Heart left ventricle (tissue), 16 donors: ENCODE results near the gene ARHGAP15. TPM values are rescaled to one million over a fixed set of nuclear protein-coding genes. Genes with fewer than 3 reads are reported as not detected.

ENCODE experiments used
- ATAC-seq, 4 donors: fragments of 200-7000 bp; cut with Tn5 transposase; one replicate each; pipeline ENCODE4 v1.9.1; 2020 to 2022; ENCODE audit warnings: moderate library complexity in 4 of 4, mild to moderate bottlenecking in 3 of 4, moderate number of reproducible peaks in 1 of 4
- DNase-seq, 5 donors: peaks; one replicate each; pipeline ENCODE4 v3.0.0-alpha.2; 2020
- H3K27ac ChIP-seq, 12 donors: fragments of 200-600 bp; sonication (generic) in 4 of 12; one replicate each; pipeline versions ENCODE4 v1.5.0 to v1.8.0; 2016 to 2022; ENCODE audit warnings: mild to moderate bottlenecking in 2 of 12
- H3K27me3 ChIP-seq, 9 donors: fragments of 200-600 bp; sonication (generic) in 2 of 9; one replicate each; pipeline versions ENCODE4 v1.5.1 to v1.8.0; 2016 to 2022; ENCODE audit warnings: mild to moderate bottlenecking in 3 of 9
- H3K36me3 ChIP-seq, 9 donors: fragments of 200-600 bp; sonication (generic) in 2 of 9; one replicate each; pipeline versions ENCODE4 v1.5.0 to v1.8.0; 2018 to 2022; ENCODE audit warnings: mild to moderate bottlenecking in 2 of 9
- H3K4me1 ChIP-seq, 12 donors: fragments of 200-600 bp; sonication (generic) in 4 of 12; one replicate each; pipeline versions ENCODE4 v1.5.0 to v1.8.0; 2016 to 2022; ENCODE audit warnings: mild to moderate bottlenecking in 3 of 12
- H3K4me3 ChIP-seq, 12 donors: fragments of 200-600 bp; sonication (generic) in 4 of 12; one replicate each; pipeline versions ENCODE4 v1.5.0 to v1.8.0; 2017 to 2022; ENCODE audit warnings: mild to moderate bottlenecking in 9 of 12, moderate library complexity in 4 of 12
- H3K9me3 ChIP-seq, 12 donors: fragments of 200-600 bp; sonication (generic) in 4 of 12; one replicate each; pipeline versions ENCODE4 v1.5.0 to v1.8.0; 2016 to 2022; ENCODE audit warnings: mild to moderate bottlenecking in 1 of 12
- POLR2A ChIP-seq, 2 donors: fragments of 450-650 bp; IDR thresholded peaks; one replicate each; pipeline ENCODE4 v1.6.1; 2017; ENCODE audit warnings: antibody characterized with exemption in 2 of 2, mild to moderate bottlenecking in 2 of 2, moderate library complexity in 2 of 2
- WGBS, 4 donors: extraction: QIAGEN DNeasy Blood & Tissue Kit in 2 of 4; methylation state at CpG; one replicate each; pipeline versions ENCODE4 v1.1.5 to v1.1.7; 2013 to 2018; 5-methylcytosine and 5-hydroxymethylcytosine counted together
- intact Hi-C, 10 donors: fragments of 100-400 bp; cut with DNase I; formaldehyde crosslinking; loops; one replicate each; pipeline versions ENCODE4 v1.11.1 to v1.14.2; 2022
- polyA plus RNA-seq, 2 donors: library from polyadenylated mRNA; stranded (reverse); fragments of 200-250 nt; gene quantifications; one replicate each; pipeline ENCODE4 v1.2.3, GENCODE V29; 2013
- total RNA-seq, 9 donors: library from RNA; depleted of rRNA in 2 of 9; stranded (reverse); fragments of >200 nt in 2 of 9; fragmentation: NEBNext Ultra II Directional in 3 of 9; extraction: Animal tissue kit (Norgen Biotek cat#: 25700) in 3 of 9; gene quantifications; one replicate each; pipeline versions ENCODE4 v1.1.0 to v1.2.4, GENCODE V29; 2016 to 2023
- TF ChIP-seq, protein P1 (sequence below), 12 donors: fragments of 200-600 bp; sonication (generic) in 4 of 12; IDR thresholded peaks; one replicate each; pipeline versions ENCODE4 v1.5.0 to v1.8.0; 2018 to 2022; ENCODE audit warnings: antibody characterized with exemption in 12 of 12, mild to moderate bottlenecking in 5 of 12
- donor health status: ischemic (EF 13 %, LVEDD 7.1; RV severe dilation, severe dysfunction).
- donor health status: healthy with polysubstance abuse.
- donor health status: DM: no; HTN: yes; CAD: no.
- donor health status: DM: no; HTN: no; CAD: no.
- donor health status: ischemic (EF 25% LVEDD 6.9; RV normal size, moderate dysfunction).
- donor health status: ischemic (EF 25% LVEDD 5.7; RV mildly dilated, moderate dysfunction).
- donor health status: healthy.
- donor health status: DM: yes; HTN: yes; CAD: no.
- donor health status: ischemic (EF 35%, LVEDD 5.7; RV mildly dilated, moderate dysfunction).
- donor health status: nonischemic (EF 11% LVEDD 7.7; RV severe dilation, severe dysfunction).
- donor health status: DM: yes; HTN: yes; CAD: no.
- donor health status: PGD.
- donor health status: ischemic (EF 29% LVEDD 5.4; RV normal size, mild dysfunction).
- donor health status: nonischemic (EF 23%, LVEDD 6.1; RV moderate dilation, normal function).

ARHGAP15 gene
- total and polyA plus RNA-seq, 11 donors, result 1.3 to 8.7 (median 3.3) TPM

DNA sequence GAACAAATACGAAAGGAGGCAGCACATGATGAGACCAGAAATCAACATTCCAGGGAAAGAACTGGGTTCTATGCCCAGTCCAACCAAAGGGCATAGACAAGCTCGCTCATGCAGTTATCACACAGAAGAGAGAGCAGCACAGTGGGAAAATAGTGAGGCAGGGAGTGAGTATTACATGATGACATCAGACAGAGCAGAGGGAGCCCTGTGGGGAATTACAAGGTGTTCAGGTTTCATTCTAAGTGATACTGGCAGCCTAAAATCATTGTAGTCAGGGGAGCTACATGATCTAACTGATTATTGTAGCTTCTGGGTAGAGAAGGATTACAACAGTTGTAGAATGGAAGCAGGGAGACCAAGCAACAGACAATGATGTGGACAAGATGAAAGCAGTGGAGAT is 658.5 kb downstream of the ARHGAP15 start:
- H3K27me3 ChIP-seq, result no peaks in the 10 kb centered on the region
- H3K27ac ChIP-seq, result no peak overlapping the region
- no peak for ATAC-seq
- no peaks in the 10 kb centered on the region for H3K36me3 ChIP-seq
- no peak overlapping the region for H3K4me3 ChIP-seq
- H3K4me1 ChIP-seq, result no peaks in the 10 kb centered on the region
- DNase-seq, result no peak
- TF ChIP-seq POLR2A (IDR thresholded peaks at IDR 0.05), result no peak
- TF ChIP-seq, protein P1, sequence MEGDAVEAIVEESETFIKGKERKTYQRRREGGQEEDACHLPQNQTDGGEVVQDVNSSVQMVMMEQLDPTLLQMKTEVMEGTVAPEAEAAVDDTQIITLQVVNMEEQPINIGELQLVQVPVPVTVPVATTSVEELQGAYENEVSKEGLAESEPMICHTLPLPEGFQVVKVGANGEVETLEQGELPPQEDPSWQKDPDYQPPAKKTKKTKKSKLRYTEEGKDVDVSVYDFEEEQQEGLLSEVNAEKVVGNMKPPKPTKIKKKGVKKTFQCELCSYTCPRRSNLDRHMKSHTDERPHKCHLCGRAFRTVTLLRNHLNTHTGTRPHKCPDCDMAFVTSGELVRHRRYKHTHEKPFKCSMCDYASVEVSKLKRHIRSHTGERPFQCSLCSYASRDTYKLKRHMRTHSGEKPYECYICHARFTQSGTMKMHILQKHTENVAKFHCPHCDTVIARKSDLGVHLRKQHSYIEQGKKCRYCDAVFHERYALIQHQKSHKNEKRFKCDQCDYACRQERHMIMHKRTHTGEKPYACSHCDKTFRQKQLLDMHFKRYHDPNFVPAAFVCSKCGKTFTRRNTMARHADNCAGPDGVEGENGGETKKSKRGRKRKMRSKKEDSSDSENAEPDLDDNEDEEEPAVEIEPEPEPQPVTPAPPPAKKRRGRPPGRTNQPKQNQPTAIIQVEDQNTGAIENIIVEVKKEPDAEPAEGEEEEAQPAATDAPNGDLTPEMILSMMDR (IDR thresholded peaks at IDR 0.05), result no peak
- H3K9me3 ChIP-seq, result no peaks in the 10 kb centered on the region
- WGBS, 4 donors, result 87 to 93% (median 91%) methylated on average over 2 of the region's 2 CpGs
- intact Hi-C loops, result no loop called here

DNA sequence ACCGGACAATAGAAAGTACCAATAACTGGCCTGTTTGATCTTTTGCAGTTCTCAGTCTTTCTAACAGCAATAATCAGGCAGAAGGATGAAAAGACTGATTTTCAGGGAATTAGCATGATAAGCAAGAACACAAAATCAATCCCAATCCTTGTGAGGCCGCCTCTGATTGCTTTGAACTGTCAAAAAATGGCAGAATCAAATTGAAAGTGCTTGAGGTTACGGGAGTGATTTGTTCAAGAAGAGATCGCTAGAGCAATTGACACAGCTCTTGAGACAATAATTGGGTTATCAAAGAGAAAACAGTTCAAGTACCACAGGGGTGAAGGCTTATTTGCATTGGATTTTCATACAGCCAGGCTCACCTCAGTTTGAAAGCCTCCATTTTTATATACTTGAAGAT is 663.4 kb downstream of the ARHGAP15 start:
- no peak for TF ChIP-seq POLR2A (IDR thresholded peaks at IDR 0.05)
- TF ChIP-seq, protein P1 (IDR thresholded peaks at IDR 0.05), result no peak
- H3K9me3 ChIP-seq, result no peaks in the 10 kb centered on the region
- H3K27me3 ChIP-seq, result no peaks in the 10 kb centered on the region
- intact Hi-C loops, result no loop called here
- ATAC-seq (no peak), DNase-seq (no peak)
- H3K4me3 ChIP-seq, result no peak overlapping the region
- H3K36me3 ChIP-seq, result no peaks in the 10 kb centered on the region
- 84 to 87% (median 86%) methylated on average over 4 of the region's 4 CpGs for WGBS, 4 donors
- no peak overlapping the region for H3K27ac ChIP-seq
- H3K4me1 ChIP-seq, result no peaks in the 10 kb centered on the region

DNA sequence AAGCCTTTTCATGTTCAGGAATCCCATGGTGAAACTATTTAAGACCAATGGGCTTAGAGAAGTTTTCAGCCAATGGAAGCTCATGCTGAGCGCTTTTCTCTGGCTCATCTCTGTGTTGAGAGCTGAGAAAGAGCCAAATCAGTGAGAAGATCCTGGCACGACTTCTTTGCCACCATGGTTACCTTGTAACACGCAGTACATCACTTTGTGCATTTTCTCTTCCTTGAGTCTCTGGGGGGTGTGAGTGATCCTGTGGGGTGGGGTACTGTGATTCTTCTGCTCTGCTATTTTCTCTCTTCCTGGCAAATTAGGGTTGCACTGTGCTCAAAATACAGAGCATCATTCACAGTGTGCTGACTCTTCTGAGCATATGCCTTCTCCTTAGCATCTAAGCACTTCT is 664.2 kb downstream of the ARHGAP15 start:
- no peaks in the 10 kb centered on the region for H3K36me3 ChIP-seq
- WGBS, 4 donors, result 86 to 96% (median 91%) methylated on average over 3 of the region's 3 CpGs
- ATAC-seq (no peak), DNase-seq (no peak)
- no peaks in the 10 kb centered on the region for H3K27me3 ChIP-seq
- intact Hi-C loops, result no loop called here
- no peaks in the 10 kb centered on the region for H3K4me1 ChIP-seq
- H3K27ac ChIP-seq, result no peak overlapping the region
- TF ChIP-seq, protein P1 (IDR thresholded peaks at IDR 0.05), result no peak
- TF ChIP-seq POLR2A (IDR thresholded peaks at IDR 0.05), result no peak
- H3K9me3 ChIP-seq, result no peaks in the 10 kb centered on the region
- no peak overlapping the region for H3K4me3 ChIP-seq

DNA sequence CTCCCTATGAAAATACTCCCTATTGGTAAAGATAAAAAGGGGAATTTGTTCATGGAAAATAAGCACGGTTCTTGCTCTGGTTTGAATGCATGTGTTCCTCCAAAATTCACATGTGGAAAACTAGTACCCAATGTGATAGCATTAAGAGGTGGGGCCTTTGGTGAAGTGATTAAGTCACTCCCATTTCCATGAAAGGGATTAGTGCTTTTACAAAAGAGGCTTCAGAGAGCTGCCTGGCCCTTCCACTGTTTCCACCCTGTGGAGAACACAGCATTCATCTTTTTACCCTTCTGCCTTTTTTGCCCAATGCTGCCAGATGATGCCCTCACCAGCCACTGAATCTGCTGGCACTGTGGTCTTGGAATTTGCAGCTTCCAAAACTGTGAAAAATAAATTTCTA is 666.8 kb downstream of the ARHGAP15 start:
- ATAC-seq (no peak), DNase-seq (no peak)
- Histone ChIP-seq H3K4me3 (no peak overlapping the region), H3K4me1 (no peaks in the 10 kb centered on the region), H3K27me3 (no peaks in the 10 kb centered on the region), H3K36me3 (no peaks in the 10 kb centered on the region), H3K27ac (no peak overlapping the region), H3K9me3 (no peaks in the 10 kb centered on the region)
- intact Hi-C loops, result no loop called here
- TF ChIP-seq POLR2A (IDR thresholded peaks at IDR 0.05), result no peak
- TF ChIP-seq, protein P1 (IDR thresholded peaks at IDR 0.05), result no peak
- 75 to 95% (median 83%) methylated on average over 1 of the region's 1 CpG for WGBS, 4 donors
